ENCODE results near the gene CCDC12. TPM values are rescaled to one million over a fixed set of nuclear protein-coding genes. Genes with fewer than 3 reads are reported as not detected.

CCDC12 gene
- total and polyA plus RNA-seq, 9 of the 15 experiments (the other 6 are each of a cell fraction or from before 2014, with no cell fraction given): 8.9 to 201 (median 86.9) TPM

DNA sequence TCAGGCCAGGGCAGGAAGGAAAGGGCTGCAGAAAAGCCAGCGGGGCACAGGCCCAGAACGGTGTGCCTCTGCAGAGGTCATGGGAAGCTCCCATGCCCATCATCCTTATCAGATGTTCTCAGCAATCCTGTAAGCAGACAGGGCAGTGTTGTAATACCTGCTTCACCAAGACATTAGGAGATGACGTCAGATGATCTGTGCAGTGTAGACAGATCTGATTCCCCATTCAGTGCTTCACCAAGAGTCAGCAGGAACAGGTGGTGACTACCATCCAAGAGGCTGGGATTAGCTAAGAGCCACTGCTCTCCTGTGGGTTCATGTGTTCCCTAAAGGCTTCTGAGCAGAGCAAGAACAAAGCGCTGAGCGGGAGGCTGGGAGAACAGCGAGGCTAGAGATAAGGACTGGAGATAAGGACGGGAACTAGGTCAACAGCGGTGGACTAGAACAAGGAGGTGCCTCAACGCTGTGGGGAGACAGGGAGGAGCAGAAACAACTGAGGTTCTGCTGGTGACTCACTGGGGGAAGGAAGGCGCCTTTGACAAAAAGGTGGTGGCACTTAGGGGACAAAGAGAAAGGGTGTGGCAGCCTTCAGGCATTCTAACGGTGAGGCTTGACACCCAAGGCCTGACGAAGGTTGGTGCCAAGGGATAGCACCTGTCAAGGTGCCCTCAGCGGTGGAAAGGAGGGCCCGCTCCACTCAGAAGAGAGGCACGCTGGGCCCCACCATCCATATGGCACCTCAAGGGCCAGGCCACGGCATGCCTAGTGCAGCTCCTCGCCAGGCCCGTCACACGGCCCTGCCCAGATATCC, 28.4 kb downstream of the CCDC12 start (continued):
- TF ChIP-seq, protein P1, sequence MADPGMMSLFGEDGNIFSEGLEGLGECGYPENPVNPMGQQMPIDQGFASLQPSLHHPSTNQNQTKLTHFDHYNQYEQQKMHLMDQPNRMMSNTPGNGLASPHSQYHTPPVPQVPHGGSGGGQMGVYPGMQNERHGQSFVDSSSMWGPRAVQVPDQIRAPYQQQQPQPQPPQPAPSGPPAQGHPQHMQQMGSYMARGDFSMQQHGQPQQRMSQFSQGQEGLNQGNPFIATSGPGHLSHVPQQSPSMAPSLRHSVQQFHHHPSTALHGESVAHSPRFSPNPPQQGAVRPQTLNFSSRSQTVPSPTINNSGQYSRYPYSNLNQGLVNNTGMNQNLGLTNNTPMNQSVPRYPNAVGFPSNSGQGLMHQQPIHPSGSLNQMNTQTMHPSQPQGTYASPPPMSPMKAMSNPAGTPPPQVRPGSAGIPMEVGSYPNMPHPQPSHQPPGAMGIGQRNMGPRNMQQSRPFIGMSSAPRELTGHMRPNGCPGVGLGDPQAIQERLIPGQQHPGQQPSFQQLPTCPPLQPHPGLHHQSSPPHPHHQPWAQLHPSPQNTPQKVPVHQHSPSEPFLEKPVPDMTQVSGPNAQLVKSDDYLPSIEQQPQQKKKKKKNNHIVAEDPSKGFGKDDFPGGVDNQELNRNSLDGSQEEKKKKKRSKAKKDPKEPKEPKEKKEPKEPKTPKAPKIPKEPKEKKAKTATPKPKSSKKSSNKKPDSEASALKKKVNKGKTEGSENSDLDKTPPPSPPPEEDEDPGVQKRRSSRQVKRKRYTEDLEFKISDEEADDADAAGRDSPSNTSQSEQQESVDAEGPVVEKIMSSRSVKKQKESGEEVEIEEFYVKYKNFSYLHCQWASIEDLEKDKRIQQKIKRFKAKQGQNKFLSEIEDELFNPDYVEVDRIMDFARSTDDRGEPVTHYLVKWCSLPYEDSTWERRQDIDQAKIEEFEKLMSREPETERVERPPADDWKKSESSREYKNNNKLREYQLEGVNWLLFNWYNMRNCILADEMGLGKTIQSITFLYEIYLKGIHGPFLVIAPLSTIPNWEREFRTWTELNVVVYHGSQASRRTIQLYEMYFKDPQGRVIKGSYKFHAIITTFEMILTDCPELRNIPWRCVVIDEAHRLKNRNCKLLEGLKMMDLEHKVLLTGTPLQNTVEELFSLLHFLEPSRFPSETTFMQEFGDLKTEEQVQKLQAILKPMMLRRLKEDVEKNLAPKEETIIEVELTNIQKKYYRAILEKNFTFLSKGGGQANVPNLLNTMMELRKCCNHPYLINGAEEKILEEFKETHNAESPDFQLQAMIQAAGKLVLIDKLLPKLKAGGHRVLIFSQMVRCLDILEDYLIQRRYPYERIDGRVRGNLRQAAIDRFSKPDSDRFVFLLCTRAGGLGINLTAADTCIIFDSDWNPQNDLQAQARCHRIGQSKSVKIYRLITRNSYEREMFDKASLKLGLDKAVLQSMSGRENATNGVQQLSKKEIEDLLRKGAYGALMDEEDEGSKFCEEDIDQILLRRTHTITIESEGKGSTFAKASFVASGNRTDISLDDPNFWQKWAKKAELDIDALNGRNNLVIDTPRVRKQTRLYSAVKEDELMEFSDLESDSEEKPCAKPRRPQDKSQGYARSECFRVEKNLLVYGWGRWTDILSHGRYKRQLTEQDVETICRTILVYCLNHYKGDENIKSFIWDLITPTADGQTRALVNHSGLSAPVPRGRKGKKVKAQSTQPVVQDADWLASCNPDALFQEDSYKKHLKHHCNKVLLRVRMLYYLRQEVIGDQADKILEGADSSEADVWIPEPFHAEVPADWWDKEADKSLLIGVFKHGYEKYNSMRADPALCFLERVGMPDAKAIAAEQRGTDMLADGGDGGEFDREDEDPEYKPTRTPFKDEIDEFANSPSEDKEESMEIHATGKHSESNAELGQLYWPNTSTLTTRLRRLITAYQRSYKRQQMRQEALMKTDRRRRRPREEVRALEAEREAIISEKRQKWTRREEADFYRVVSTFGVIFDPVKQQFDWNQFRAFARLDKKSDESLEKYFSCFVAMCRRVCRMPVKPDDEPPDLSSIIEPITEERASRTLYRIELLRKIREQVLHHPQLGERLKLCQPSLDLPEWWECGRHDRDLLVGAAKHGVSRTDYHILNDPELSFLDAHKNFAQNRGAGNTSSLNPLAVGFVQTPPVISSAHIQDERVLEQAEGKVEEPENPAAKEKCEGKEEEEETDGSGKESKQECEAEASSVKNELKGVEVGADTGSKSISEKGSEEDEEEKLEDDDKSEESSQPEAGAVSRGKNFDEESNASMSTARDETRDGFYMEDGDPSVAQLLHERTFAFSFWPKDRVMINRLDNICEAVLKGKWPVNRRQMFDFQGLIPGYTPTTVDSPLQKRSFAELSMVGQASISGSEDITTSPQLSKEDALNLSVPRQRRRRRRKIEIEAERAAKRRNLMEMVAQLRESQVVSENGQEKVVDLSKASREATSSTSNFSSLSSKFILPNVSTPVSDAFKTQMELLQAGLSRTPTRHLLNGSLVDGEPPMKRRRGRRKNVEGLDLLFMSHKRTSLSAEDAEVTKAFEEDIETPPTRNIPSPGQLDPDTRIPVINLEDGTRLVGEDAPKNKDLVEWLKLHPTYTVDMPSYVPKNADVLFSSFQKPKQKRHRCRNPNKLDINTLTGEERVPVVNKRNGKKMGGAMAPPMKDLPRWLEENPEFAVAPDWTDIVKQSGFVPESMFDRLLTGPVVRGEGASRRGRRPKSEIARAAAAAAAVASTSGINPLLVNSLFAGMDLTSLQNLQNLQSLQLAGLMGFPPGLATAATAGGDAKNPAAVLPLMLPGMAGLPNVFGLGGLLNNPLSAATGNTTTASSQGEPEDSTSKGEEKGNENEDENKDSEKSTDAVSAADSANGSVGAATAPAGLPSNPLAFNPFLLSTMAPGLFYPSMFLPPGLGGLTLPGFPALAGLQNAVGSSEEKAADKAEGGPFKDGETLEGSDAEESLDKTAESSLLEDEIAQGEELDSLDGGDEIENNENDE (IDR thresholded peaks at IDR 0.05; ENCODE audit: low read depth, low read length): no peak
- TF ChIP-seq, protein P2, sequence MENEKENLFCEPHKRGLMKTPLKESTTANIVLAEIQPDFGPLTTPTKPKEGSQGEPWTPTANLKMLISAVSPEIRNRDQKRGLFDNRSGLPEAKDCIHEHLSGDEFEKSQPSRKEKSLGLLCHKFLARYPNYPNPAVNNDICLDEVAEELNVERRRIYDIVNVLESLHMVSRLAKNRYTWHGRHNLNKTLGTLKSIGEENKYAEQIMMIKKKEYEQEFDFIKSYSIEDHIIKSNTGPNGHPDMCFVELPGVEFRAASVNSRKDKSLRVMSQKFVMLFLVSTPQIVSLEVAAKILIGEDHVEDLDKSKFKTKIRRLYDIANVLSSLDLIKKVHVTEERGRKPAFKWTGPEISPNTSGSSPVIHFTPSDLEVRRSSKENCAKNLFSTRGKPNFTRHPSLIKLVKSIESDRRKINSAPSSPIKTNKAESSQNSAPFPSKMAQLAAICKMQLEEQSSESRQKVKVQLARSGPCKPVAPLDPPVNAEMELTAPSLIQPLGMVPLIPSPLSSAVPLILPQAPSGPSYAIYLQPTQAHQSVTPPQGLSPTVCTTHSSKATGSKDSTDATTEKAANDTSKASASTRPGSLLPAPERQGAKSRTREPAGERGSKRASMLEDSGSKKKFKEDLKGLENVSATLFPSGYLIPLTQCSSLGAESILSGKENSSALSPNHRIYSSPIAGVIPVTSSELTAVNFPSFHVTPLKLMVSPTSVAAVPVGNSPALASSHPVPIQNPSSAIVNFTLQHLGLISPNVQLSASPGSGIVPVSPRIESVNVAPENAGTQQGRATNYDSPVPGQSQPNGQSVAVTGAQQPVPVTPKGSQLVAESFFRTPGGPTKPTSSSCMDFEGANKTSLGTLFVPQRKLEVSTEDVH (IDR thresholded peaks at IDR 0.05; ENCODE audit: low read depth, partially characterized antibody): peak; percentile 53
- TF ChIP-seq CEBPG (CRISPR knock-in tag; IDR thresholded peaks at IDR 0.05) (peak; percentile 59), CEBPG (tag; conservative IDR thresholded peaks at IDR 0.05 in 1 of 2, IDR thresholded peaks at IDR 0.05 in 1 of 2) (peak; percentile 83 to 89), ETV1 (tag; conservative IDR thresholded peaks at IDR 0.05; ENCODE audit: low read depth) (no peak), TBP (optimal IDR thresholded peaks at IDR 0.05; ENCODE audit: low read depth, low read length) (no peak), ZC3H11A (IDR thresholded peaks at IDR 0.05; ENCODE audit: low read depth, low read length) (no peak), GTF2A2 (tag; IDR thresholded peaks at IDR 0.05) (no peak), SNIP1 (IDR thresholded peaks at IDR 0.05; ENCODE audit: low read depth) (no peak), SIN3A (IDR thresholded peaks at IDR 0.05; ENCODE audit: borderline replicate concordance in 2 of 2, control insufficient read depth in 1 of 2, low read depth in 2 of 2, low read length in 2 of 2) (peak in 1 of 2 experiments; percentile 35; a peak in 1 of 4 replicates)
- TF ChIP-seq, protein P3, sequence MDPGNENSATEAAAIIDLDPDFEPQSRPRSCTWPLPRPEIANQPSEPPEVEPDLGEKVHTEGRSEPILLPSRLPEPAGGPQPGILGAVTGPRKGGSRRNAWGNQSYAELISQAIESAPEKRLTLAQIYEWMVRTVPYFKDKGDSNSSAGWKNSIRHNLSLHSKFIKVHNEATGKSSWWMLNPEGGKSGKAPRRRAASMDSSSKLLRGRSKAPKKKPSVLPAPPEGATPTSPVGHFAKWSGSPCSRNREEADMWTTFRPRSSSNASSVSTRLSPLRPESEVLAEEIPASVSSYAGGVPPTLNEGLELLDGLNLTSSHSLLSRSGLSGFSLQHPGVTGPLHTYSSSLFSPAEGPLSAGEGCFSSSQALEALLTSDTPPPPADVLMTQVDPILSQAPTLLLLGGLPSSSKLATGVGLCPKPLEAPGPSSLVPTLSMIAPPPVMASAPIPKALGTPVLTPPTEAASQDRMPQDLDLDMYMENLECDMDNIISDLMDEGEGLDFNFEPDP (CRISPR knock-in tag; IDR thresholded peaks at IDR 0.05): no peak
